ENCODE data around the gene ZC3H12C.

The ZC3H12C gene

DNA sequence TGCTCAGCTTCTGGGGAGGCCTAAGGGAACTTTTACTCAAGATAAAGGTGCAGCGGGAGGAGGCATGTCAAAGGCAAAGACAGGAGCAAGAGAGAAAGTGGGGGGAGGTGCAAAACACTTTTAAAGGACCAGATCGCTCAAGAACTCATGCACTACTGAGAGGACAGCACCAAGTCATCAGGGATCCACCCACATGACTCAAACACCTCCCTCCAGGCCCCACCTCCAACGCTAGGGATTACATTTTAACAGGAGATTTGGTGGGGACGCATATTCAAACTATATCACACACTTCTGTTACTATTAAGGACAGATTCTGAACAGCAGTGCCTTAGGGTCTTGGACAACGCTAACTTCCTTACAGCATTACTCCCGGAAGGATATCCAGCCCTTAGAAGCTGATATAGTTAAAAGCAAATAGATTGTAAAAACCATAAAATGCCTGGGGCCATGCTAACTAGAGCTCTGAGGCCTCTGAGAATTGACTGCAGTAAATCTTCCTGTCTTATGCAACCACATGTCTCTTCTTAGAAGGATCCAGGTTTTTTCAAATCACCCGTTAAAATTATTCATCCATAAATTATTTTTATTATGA lies 16.7 kb upstream of the ZC3H12C start:
- no peak for DNase-seq (ENCODE audit: low read depth in 2 of 2)

GRCh38 chr11:110077346-110077745 lies 15.8 kb upstream of the ZC3H12C start:
- DNase-seq (ENCODE audit: low read depth in 2 of 2): no peak

DNA sequence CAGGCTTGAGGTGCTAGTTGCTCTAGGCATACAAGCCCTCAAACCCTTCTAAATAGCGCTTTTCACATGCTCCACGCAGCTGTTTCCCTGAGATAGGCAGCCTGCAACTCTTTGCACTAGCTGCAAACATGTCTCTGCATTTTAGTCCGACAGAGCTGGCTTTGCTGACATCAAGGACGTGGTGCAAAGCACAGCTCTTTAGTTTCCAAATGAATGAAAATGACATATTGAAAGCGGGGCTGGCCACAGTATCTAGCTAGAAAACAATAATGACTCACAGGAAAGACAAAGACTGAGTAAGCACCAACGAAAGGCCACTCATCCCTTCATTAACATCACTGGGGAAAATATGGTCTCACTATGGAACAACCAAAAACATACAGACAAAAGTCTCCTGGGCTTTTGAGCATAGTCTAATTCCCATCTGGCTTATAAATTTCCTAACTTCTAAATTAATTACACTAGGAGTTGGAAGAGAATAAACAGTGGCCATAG lies 15.3 kb upstream of the ZC3H12C start:
- no peak for DNase-seq (ENCODE audit: low read depth in 2 of 2)

GRCh38 chr11:110078923-110079544 lies 14.2 kb upstream of the ZC3H12C start:
- DNase-seq (ENCODE audit: low read depth in 2 of 2): no peak

DNA sequence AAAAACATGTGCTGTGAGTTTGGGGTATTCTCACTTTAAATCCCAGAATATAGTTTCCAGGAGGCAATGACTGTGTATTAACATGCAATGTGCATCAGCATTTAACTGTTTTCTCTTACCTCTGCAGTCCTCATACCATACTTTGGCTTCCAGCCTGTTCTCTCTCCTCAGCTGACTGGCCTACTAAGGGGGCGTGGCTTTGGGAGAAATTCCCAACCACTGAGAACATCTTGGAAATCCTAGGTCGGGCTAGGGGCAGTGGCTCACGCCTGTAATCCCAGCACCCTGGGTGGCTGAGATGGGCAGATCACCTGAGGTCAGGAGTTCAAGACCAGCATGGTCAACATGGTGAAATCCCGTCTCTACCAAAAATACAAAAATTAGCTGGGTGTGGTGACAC lies 13.5 kb upstream of the ZC3H12C start:
- no peak for DNase-seq (ENCODE audit: low read depth in 2 of 2)

DNA sequence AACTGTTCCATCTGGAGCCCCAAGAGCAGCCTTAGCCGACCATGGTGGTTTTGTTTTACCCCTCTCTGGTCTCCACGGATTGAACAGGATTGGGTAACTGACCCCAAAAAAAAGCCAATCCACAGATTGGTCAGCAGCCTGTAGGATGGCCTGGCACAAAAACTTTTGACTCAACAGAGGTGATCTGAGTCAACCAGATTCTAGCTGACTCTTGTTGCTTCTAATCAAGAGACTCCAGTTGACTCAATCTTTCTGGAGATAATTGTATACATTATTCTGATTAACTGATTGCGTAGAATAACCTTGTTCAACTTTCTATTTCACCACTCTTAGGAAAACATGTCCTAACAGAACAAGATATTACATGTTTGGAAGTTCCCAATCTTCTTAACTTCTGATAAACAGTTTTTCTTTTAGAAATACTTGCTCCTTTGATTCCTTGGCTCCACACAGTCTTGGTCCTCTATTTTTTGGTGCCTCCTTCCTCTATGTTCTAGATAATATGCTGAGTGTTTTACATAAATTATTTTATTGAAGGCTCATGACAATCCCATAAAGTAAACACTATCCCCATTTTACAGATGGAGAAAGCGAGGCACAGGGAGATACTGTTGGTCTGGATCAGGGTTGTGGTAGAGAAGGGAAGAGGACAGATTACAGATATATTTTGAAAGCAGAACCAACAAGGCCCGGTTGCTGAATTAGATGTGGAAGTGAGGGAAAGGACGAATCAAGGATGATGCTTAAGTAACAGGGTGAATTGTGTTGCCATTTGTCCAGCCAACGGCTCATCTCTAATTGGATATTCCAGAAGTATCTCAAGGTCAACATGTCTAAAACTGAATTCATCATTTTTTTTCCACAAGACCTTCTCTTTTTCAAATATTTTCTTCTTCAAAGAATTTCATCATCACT lies 11.5 kb upstream of the ZC3H12C start:
- DNase-seq (ENCODE audit: low read depth in 2 of 2): no peak

GRCh38 chr11:110082899-110083298 lies 10.3 kb upstream of the ZC3H12C start:
- no peak for DNase-seq (ENCODE audit: low read depth in 2 of 2)

- DNase-seq (ENCODE audit: low read depth in 2 of 2): no peak
Measured at GRCh38 chr11:110085255-110085838, 7.8 kb upstream of the ZC3H12C start.

DNA sequence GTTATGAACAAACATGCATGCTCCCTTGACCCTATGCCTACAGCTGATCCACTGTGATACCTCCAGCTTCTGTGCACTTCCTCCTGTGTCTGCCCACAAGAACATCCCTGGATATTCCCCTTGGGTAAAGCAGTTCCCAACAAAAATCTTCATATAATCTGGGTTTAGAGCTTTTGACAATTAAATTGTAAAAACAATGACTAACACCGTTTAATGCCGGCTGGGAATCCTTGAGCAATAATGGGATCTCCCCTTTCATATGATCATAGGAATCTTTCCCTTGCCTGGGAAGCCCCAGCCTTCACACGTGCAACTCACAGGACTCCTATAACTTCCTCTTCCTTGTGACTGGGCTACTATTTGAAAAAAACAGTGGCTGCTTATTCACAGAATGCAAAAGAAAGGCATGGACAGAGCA lies 6.3 kb upstream of the ZC3H12C start:
- no peak for DNase-seq (ENCODE audit: low read depth in 2 of 2)

GRCh38 chr11:110087812-110088534 lies 5.2 kb upstream of the ZC3H12C start:
- no peak for DNase-seq (ENCODE audit: low read depth in 2 of 2)

DNA sequence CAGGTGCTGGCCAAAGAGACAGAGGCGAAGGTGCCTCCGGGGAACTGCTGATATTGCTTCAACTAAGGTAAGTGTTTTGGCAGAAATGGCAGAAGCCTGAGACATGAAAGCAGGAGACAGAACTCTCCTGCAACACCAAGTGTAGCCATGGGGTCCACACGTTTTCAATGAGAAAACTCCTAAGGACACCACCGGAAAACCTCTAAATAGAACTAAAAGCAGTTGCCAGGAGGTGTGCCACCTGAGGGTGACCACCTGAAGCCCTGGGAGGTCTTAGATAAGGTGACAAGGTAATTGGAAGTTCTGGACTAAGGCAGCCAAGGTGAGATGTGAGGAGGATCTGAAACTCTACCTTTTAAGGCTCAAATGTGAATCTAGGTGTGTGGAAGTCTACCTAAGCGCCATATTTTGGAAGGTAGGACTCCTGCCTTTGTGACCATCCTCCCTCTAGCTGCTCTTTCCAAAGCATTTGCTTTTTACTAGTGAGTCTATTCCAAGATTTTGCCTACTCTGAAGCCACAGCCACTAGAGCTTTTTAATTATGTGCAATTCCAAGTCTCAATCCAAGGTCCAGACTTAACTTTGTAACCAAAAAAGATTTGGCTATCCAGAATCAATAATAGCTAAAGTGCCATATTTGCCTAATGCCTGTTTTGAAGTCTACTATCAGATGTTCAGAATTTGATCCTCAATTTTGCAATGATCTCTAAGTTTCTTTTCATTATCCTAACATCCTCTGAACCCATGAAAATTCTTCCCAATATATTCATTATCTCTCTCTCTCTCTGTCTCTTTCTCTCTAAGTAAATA lies 4.5 kb upstream of the ZC3H12C start:
- no peak for DNase-seq (ENCODE audit: low read depth in 2 of 2)

DNA sequence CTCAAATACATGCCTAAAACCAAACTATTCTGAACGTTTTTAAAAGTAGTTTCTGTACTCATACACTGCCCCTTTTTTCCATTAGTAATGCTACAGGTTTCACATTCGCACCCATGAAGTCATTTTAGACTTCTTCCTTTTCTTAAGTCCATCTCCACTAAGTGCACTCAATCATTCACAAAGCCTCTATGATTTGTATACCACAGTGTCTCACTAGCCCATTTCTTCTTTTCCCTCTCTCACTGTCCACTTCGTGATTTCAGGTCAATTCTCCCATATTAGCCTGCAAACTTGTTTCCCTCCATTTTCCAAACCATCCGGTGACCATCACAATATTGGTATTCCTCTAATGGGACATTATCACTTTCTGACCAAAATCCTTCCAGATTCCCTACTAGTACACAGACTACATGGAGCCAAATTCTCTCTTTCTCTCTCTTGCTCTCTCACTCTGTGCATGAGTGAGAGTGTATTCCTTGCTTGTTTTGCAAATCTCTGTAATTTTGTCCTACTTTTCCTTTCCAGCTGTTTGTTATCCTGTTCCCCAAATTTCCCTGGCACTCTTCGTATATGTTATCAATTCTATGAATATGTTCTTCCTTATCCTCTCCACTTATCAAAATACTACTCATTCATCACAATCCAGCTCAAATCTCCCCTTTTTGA lies 3.4 kb upstream of the ZC3H12C start:
- no peak for DNase-seq (ENCODE audit: low read depth in 2 of 2)

- no peak for DNase-seq (ENCODE audit: low read depth in 2 of 2)
Measured at GRCh38 chr11:110090466-110091026, 2.6 kb upstream of the ZC3H12C start.

DNA sequence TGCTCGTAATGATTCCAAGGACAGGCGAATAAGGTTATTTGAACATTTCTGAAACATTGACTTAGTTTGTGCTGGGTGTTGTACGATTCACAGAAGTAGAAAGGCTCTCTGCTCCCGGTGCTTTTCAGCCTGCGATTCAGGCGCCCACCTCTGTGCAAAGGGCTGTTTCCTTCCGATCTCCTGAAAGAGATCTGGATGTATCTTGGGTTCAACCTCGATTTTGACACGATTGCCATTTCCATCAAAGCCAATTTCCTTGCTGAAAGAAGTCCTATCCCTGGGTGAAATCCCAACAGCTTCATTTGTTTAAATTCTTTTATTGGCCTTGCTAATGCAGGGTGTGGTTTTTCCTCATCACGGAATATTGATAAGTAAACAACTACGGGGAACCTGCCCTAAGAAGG lies 1.1 kb upstream of the ZC3H12C start:
- DNase-seq (ENCODE audit: low read depth in 2 of 2): no peak

DNA sequence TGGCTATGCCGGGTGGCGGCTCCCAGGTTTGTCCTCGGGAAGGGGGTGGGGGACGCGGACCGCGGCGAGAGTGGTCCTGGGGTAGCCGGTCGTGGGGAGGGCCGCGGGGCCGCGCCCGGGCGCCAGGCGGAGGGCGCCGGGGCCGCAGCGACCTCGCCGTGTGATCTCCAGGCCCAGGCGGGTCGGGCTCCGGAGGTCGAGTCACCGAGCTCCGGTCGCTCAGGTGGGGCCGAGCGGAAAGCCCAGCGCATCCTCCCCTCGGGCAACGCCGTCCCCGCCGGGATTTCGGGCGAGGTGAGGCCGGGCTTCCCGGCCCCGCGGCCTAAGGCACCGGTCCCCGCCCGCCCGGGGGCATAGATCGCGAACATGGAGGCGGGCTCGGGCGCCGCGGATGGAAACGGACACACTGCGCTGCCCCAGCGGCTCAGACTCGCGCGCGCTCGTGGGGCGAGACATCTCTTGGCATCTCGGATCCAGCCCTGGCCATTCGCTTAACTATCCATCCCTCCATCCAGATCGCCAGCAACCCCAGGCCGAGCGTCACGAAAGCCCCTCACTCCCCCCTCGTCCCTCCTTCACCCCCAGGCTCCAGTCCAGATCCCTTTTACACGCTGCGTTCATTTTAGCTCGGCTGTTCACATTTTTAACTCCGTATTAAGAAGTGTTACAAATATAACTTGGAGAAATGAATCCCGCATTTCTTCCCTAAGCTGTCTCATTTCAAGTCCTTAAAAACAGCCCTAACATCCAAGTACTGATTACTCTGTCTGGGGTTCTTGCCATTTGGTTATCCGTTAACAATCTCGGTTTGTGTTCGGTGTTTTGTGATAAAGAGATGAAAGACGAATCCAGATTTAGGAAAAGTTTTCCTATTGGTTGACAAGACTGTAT lies 460 bp downstream of the ZC3H12C start:
- no peak for DNase-seq (ENCODE audit: low read depth in 2 of 2)

DNA sequence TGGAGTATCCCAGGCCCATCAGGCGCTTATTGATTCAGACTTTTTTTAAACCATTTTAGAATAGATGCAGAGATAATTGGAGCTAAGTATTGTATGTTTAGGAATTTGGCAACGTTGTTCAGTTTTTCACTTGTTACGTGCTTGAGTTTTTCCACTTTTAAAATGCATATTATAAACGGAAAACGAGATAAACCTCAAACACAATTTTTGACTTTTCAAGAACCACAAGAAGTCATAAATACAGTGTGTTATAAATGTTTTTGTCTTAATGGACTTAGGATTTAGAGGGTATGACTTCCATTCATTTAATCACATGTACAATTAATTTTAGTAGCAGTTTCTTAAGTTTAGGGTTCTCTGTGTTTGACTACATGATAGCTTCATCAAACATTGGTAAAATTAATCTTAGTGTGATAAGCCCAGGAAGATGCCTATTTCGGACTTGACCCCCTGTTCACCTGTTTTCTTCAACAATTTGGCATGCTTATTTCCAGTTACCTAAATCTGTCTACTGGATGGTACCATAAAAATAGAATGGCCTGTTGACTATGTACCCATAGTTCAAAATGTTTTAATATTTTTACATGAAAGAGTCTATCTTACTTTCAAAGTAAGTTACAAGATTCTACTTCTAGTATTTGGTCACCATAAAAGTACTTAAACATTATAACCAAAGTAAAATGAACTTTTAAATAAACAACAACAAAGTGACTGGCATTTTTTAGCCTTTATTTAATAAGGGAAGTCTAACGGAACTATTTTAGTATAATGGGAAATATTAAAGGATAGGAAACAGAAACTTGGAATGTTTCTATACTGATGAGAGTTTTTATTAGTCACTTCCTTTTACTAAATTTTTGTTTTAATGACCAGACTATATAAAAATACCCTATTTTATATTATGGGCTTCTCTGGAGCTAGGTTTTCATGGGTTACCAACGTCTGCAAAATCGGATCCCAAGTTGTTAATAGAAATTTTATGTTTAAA lies 1.4 kb downstream of the ZC3H12C start:
- DNase-seq (ENCODE audit: low read depth in 2 of 2): no peak

GRCh38 chr11:110095554-110095953 lies 2.4 kb downstream of the ZC3H12C start:
- DNase-seq (ENCODE audit: low read depth in 2 of 2): no peak

DNA sequence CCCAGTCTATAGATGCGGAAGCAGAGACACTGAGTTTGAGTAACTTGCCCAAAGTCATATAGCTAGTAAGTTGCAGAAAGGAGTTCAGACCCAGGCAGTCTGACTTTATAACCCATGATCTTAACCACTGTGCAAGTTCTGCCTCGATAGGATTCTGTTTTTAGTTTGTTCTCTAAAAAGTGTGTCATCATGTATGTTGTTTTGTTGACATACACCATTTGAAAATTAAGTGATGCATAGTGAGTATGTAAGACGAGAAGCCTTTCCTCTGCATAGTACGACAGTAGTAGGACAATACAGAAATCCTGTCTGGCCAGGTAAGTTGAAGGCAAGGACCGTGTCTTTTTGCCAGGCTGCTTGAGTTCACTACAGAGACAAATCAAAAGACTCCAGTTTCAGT lies 3.3 kb downstream of the ZC3H12C start:
- no peak for DNase-seq (ENCODE audit: low read depth in 2 of 2)
